ENCODE measurements around the gene MYLIP. TPM values are rescaled to one million over a fixed set of nuclear protein-coding genes. Genes with fewer than 3 reads are reported as not detected.
"Not testable (repeated sequence)": the region's sequence is repeated elsewhere in the genome, so short reads cannot be mapped to it uniquely, and the experiment has no call there.

MYLIP gene
- total RNA-seq, 1 donor from 2014 or later = 39.5 TPM

DNA sequence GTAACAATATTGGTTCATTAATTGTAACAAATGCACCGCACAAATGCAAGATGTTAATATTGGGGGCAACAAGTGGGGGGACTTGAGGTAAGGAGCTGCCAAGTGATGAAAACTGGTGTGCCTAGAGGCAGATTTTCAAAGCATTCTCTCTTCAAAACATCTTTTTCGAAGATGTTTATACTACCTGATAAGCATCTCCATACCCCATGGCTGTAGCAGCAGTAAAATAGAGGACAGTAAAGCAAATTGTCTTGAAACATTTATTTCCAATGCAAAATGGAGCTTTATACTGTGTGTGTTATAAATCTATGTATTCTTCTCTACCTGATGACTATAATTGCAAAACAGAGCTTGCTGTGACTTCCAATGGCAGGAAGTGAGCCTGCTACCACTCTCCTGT lies 42.5 kb downstream of the MYLIP start:
- Histone ChIP-seq H3K4me1 (peaks cover 7% of the 10 kb centered on the region), H3K27ac (no peak overlapping the region), H3K36me3 (no peaks in the 10 kb centered on the region), H3K4me3 (no peak overlapping the region), H3K9me3 (no peaks in the 10 kb centered on the region), H3K27me3 (no peaks in the 10 kb centered on the region)
- intact Hi-C loops (cut with DNase I) = no loop called here
- TF ChIP-seq, protein P1, sequence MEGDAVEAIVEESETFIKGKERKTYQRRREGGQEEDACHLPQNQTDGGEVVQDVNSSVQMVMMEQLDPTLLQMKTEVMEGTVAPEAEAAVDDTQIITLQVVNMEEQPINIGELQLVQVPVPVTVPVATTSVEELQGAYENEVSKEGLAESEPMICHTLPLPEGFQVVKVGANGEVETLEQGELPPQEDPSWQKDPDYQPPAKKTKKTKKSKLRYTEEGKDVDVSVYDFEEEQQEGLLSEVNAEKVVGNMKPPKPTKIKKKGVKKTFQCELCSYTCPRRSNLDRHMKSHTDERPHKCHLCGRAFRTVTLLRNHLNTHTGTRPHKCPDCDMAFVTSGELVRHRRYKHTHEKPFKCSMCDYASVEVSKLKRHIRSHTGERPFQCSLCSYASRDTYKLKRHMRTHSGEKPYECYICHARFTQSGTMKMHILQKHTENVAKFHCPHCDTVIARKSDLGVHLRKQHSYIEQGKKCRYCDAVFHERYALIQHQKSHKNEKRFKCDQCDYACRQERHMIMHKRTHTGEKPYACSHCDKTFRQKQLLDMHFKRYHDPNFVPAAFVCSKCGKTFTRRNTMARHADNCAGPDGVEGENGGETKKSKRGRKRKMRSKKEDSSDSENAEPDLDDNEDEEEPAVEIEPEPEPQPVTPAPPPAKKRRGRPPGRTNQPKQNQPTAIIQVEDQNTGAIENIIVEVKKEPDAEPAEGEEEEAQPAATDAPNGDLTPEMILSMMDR (IDR thresholded peaks at IDR 0.05) = no peak
- no peak for DNase-seq
- ATAC-seq = no peak

DNA sequence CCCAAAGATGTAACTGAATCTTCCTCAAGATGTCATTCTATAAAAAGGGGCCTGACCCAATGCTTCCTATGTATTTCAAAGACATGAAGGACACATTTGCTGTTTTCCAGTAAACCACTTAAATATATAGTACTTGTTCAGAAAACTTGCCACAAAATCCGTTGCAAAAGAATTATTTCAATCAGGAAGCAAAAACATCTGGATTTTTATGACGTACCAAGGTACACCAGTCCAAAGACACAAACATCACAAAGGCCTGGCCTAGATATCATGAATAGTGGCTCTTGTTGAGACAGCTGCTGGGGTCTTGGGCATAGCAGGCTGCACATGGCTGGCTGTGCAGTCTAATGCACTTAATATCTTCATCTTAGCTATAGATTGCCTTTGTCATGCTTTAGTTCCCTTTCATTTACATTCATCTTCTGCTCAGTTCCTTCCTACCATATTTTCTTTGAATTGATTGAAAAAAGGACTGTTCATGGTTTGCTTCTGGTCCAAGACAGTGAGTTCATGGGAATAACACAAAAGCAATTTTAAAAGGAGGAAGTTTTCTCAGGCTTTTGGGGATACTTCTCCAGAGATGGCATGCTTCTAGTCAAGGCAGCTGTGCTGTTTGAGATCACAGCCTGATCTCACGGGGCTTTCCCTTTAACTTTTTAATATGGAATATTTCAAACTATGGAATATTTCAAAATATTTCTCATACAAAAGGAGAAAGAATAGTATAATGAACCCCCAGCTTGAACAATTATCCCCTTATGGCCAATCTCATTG lies 44.5 kb downstream of the MYLIP start:
- Histone ChIP-seq H3K27ac (no peak overlapping the region), H3K4me3 (no peak overlapping the region), H3K4me1 (peaks cover 5% of the 10 kb centered on the region), H3K27me3 (no peaks in the 10 kb centered on the region), H3K9me3 (no peaks in the 10 kb centered on the region), H3K36me3 (no peaks in the 10 kb centered on the region)
- ATAC-seq = no peak
- intact Hi-C loops (cut with DNase I) = no loop called here
- DNase-seq = no peak
- TF ChIP-seq, protein P1 (IDR thresholded peaks at IDR 0.05) = no peak

DNA sequence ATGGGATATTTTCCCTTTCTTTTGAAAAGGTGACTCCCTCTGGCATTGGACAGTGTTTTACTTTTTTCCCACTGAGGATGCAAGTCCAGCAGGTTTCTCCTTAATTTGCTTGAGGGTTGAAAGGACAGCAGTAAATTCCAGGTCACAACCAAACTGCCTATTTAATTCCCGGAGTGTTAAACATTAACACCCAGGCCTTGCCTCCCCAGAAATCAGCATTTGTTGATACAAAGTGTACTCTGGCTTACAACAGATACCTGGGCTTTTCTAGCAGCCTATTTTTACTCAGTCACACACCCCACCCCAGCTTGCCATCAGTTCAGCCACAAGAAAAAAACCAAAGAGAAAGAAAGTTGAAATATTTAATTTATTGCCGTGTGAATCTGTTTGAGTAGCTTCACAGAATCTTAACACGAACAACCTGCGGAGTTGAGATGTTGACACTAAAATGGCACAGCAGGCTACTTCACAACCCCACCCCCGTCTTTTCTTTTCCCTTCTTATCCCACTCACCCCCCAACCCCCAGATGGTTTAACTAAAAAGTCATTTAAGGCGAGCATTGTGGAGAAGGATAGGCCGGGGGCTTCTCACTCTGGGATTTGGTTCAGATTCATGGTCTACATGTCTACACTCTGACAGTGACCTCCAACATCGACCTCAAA lies 45.7 kb downstream of the MYLIP start:
- Histone ChIP-seq H3K4me3 (no peak overlapping the region), H3K9me3 (no peaks in the 10 kb centered on the region), H3K27me3 (no peaks in the 10 kb centered on the region), H3K27ac (no peak overlapping the region), H3K36me3 (no peaks in the 10 kb centered on the region), H3K4me1 (no peaks in the 10 kb centered on the region)
- ATAC-seq = no peak
- DNase-seq = no peak
- intact Hi-C loops (cut with DNase I) = no loop called here
- TF ChIP-seq, protein P1 (IDR thresholded peaks at IDR 0.05) = no peak

DNA sequence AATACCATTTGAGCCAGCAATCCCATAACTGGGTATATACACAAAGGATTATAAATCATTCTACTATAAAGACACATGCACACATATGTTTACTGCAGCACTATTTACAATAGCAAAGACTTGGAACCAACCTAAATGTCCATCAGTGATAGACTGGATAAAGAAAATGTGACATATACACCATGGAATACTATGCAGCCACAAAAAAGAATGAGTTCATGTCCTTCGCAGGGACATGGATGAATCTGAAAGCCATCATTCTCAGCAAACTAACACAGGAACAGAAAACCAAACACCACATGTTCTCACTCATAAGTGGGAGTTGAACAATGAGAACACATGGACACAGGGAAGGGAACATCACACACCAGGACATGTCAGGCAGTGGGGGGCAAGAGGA lies 47.7 kb downstream of the MYLIP start:
- ATAC-seq; DNase-seq; H3K27me3 ChIP-seq; H3K4me1 ChIP-seq; H3K9me3 ChIP-seq; H3K27ac ChIP-seq; H3K36me3 ChIP-seq; intact Hi-C loops (cut with DNase I); H3K4me3 ChIP-seq: not testable (repeated sequence)

DNA sequence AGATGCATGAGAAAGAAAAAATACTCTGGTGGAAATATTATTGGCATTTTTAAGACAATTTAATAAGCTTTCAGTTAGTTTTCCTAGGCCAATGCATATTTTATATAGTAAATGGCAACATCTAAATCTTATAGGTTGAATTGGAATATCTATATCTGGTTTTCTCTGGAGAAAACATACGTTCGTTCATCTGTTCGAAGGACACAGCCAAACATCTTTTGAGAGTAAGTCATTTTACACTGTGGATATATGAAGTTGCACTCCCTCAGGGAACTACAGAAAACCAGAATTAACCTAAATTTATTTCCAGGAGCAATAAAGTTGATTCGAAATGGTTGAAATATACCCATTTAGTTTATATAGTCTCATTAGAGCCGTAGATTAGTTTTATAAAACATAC lies 49.0 kb downstream of the MYLIP start:
- no peaks in the 10 kb centered on the region for H3K9me3 ChIP-seq
- intact Hi-C loops (cut with DNase I) = no loop called here
- no peak overlapping the region for H3K4me3 ChIP-seq
- H3K27me3 ChIP-seq = no peaks in the 10 kb centered on the region
- no peaks in the 10 kb centered on the region for H3K36me3 ChIP-seq
- H3K4me1 ChIP-seq = no peaks in the 10 kb centered on the region
- no peak overlapping the region for H3K27ac ChIP-seq
- TF ChIP-seq, protein P1 (IDR thresholded peaks at IDR 0.05) = no peak
- ATAC-seq = no peak
- DNase-seq = no peak

DNA sequence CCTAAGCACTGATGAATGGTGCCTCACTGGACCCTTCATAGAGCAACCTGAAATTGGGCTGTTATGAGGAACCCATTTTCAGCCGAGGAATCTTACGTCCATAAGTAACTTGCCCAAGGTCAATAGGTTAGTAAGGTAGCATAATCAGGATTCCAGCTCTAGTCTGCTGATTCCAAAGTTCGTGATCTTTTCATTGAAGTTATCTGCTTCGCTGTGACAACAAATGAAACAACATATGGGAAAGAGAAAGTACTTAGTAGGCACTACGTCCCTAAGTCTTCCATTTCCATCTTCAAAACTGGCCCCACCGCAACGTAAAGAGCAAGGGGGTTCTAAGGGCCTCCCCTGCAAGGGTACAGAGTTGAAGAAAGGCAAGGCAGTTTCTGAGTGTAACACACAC lies 49.5 kb downstream of the MYLIP start:
- Histone ChIP-seq H3K4me1 (peaks cover 2% of the 10 kb centered on the region), H3K27me3 (no peaks in the 10 kb centered on the region), H3K9me3 (no peaks in the 10 kb centered on the region), H3K4me3 (no peak overlapping the region), H3K27ac (no peak overlapping the region), H3K36me3 (no peaks in the 10 kb centered on the region)
- DNase-seq (no peak), ATAC-seq (no peak)
- intact Hi-C loops (cut with DNase I) = no loop called here
- TF ChIP-seq, protein P1 (IDR thresholded peaks at IDR 0.05) = no peak

Data from upper lobe of right lung (tissue), 1 donor.